Measurements from ENCODE around the gene ADAM10.

- TF ChIP-seq, protein P1, sequence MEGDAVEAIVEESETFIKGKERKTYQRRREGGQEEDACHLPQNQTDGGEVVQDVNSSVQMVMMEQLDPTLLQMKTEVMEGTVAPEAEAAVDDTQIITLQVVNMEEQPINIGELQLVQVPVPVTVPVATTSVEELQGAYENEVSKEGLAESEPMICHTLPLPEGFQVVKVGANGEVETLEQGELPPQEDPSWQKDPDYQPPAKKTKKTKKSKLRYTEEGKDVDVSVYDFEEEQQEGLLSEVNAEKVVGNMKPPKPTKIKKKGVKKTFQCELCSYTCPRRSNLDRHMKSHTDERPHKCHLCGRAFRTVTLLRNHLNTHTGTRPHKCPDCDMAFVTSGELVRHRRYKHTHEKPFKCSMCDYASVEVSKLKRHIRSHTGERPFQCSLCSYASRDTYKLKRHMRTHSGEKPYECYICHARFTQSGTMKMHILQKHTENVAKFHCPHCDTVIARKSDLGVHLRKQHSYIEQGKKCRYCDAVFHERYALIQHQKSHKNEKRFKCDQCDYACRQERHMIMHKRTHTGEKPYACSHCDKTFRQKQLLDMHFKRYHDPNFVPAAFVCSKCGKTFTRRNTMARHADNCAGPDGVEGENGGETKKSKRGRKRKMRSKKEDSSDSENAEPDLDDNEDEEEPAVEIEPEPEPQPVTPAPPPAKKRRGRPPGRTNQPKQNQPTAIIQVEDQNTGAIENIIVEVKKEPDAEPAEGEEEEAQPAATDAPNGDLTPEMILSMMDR (optimal IDR thresholded peaks at IDR 0.05 in 1 of 3, IDR thresholded peaks at IDR 0.05 in 1 of 3, conservative IDR thresholded peaks at IDR 0.05 in 1 of 3; ENCODE audit: extremely low read depth in 1 of 3, insufficient read depth in 2 of 3, low read length in 3 of 3), result no peak
- TF ChIP-seq EZH2 (IDR thresholded peaks at IDR 0.05; ENCODE audit: low read length), result no peak
Measured at GRCh38 chr15:58605931-58606530, 143.5 kb downstream of the ADAM10 start.
